ENCODE results near the gene DUS3L. TPM values are rescaled to one million over a fixed set of nuclear protein-coding genes. Genes with fewer than 3 reads are reported as not detected.

The DUS3L gene
- total and polyA plus RNA-seq, 2 donors (not counting 3 experiments of a cell fraction or from before 2014, with no cell fraction given) = 25.8 to 38.9 TPM

- no peaks in the 10 kb centered on the region for H4K20me1 ChIP-seq (replicated peaks; ENCODE audit: control insufficient read depth, extremely low read depth, insufficient read depth, low read length)
- H3K79me2 ChIP-seq (ENCODE audit: control insufficient read depth, insufficient read depth, low read length) = no peaks in the 10 kb centered on the region
- ChIA-PET CTCF (interaction anchor here (0.7 to 2.2 kb wide), 2 partner anchors 54 to 246 kb away, joined by 3 to 6 read pairs; no protein-coding TSS in a partner anchor), POLR2A (no interaction called here)
- H3K27ac ChIP-seq (ENCODE audit: insufficient read depth, low read depth, low read length) = no peak overlapping the region
- H3K9ac ChIP-seq (replicated peaks; ENCODE audit: extremely low read depth, insufficient read depth, low read length) = no peak overlapping the region
- no peak overlapping the region for H3K4me3 ChIP-seq (replicated peaks in 1 of 3; ENCODE audit: insufficient read depth in 1 of 3, low read depth in 1 of 3, low read length in 3 of 3)
- no peaks in the 10 kb centered on the region for H3K27me3 ChIP-seq (ENCODE audit: control insufficient read depth in 2 of 2, insufficient read depth in 2 of 2, low read length in 2 of 2)
- H3K4me1 ChIP-seq (ENCODE audit: control insufficient read depth, extremely low read depth, insufficient read depth, low read length) = no peaks in the 10 kb centered on the region
- no peaks in the 10 kb centered on the region for H3K9me1 ChIP-seq (replicated peaks; ENCODE audit: control insufficient read depth, extremely low read depth, insufficient read depth, low read length)
- H3K36me3 ChIP-seq (ENCODE audit: control insufficient read depth in 2 of 2, extremely low read depth in 1 of 2, insufficient read depth in 2 of 2, low read length in 2 of 2) = no peaks in the 10 kb centered on the region
- H3K9me3 ChIP-seq (replicated peaks; ENCODE audit: control insufficient read depth, insufficient read depth, low read length) = no peaks in the 10 kb centered on the region
- H2AFZ ChIP-seq (ENCODE audit: low read depth, low read length) = no peak overlapping the region
- TF ChIP-seq FOS (IDR thresholded peaks at IDR 0.05; ENCODE audit: borderline replicate concordance, insufficient read depth, low read length) (no peak), GATA2 (IDR thresholded peaks at IDR 0.05; ENCODE audit: insufficient read depth, insufficient read length, low read depth, low read length) (no peak), POLR2AphosphoS5 (IDR thresholded peaks at IDR 0.05; ENCODE audit: insufficient read depth, low read depth, low read length) (no peak), JUN (IDR thresholded peaks at IDR 0.05; ENCODE audit: borderline replicate concordance, insufficient read depth, insufficient read length, low read depth) (no peak), POLR2A (IDR thresholded peaks at IDR 0.05; ENCODE audit: low read depth, low read length) (no peak), CTCF (IDR thresholded peaks at IDR 0.05; ENCODE audit: extremely low read depth in 1 of 2, insufficient read depth in 1 of 2, low read depth in 1 of 2, low read length in 2 of 2) (no peak), MYC (IDR thresholded peaks at IDR 0.05; ENCODE audit: low read depth, low read length) (no peak), EZH2 (IDR thresholded peaks at IDR 0.05; ENCODE audit: borderline replicate concordance, low read depth, low read length, severe bottlenecking) (no peak), MAX (IDR thresholded peaks at IDR 0.05; ENCODE audit: insufficient read depth, insufficient read length) (no peak)
- intact Hi-C loops (cut with micrococcal nuclease) (no loop called here), dilution Hi-C loops (cut with MboI; ENCODE audit: extremely low pct_ligation_motif_present, low sequenced_read_pairs) (no loop called here)
- FAIRE-seq (no peak), DNase-seq (ENCODE audit: low read depth, low spot score) (no peak)
- no TSS peak for BruUV-seq (replicated peaks)
- H3K4me2 ChIP-seq (ENCODE audit: insufficient read depth, low read length) = no peak overlapping the region
These were observed 15.2 kb downstream of the DUS3L start for GRCh38 chr19:5775668-5776309.

Measured in endothelial cell of umbilical vein (primary cell).